GM12878 (cell line): Measurements from ENCODE around the gene DNAH9.

ENCODE experiments used
- ATF7 ChIP-seq: fragments of 450-650 bp; IDR thresholded peaks from 2 replicates; pipeline ENCODE4 v1.6.1; 2016; ENCODE audit warnings: low read depth, mild to moderate bottlenecking
- CEBPB ChIP-seq, 2 experiments: fragments of 150-350 bp in 1 of 2; IDR thresholded peaks; 2 replicates each; pipeline ENCODE4 v1.6.1; 2012 to 2014; ENCODE audit warnings: low read depth in 2 of 2, low read length in 2 of 2, borderline replicate concordance in 1 of 2, inconsistent platforms in 1 of 2
- CHD1 ChIP-seq: IDR thresholded peaks from 2 replicates; pipeline ENCODE4 v1.6.1; 2012; ENCODE audit warnings: low read depth, low read length, improper control_type of control experiment
- EP300 ChIP-seq, 2 experiments: fragments of 150-350 bp in 1 of 2; IDR thresholded peaks; 2 replicates each; pipeline ENCODE4 v1.6.1; 2011 to 2012; ENCODE audit warnings: low read depth in 2 of 2, low read length in 2 of 2, borderline replicate concordance in 1 of 2, improper control_type of control experiment in 1 of 2, inconsistent platforms in 1 of 2; ENCODE audit not compliant: control insufficient read depth in 1 of 2
- POLR2AphosphoS5 ChIP-seq: IDR thresholded peaks from 2 replicates; pipeline ENCODE4 v1.6.1; 2011; ENCODE audit warnings: mild to moderate bottlenecking, low read length, inconsistent platforms
- RAD21 ChIP-seq: IDR thresholded peaks from 2 replicates; pipeline ENCODE4 v1.6.1; 2011; ENCODE audit warnings: mild to moderate bottlenecking, low read depth, low read length, moderate library complexity; ENCODE audit not compliant: insufficient read depth
- RFX5 ChIP-seq: IDR thresholded peaks from 2 replicates; pipeline ENCODE4 v1.6.1; 2011; ENCODE audit warnings: low read depth, low read length, improper control_type of control experiment
- SUZ12 ChIP-seq: fragments of 200-600 bp; sonication (generic); IDR thresholded peaks from one replicate; pipeline ENCODE4 v1.6.1; 2018; ENCODE audit warnings: antibody characterized with exemption, mild to moderate bottlenecking; ENCODE audit not compliant: unreplicated experiment
- TAF1 ChIP-seq: IDR thresholded peaks from 2 replicates; pipeline ENCODE4 v1.6.1; 2011; ENCODE audit warnings: mild to moderate bottlenecking, low read depth, low read length, borderline replicate concordance
- TCF3 ChIP-seq: IDR thresholded peaks from 2 replicates; pipeline ENCODE4 v1.6.1; 2012; ENCODE audit warnings: low read depth, mild to moderate bottlenecking, low read length, borderline replicate concordance; ENCODE audit not compliant: insufficient read depth
- USF2 ChIP-seq: IDR thresholded peaks from 2 replicates; pipeline ENCODE4 v1.6.1; 2011; ENCODE audit warnings: low read depth, low read length, improper control_type of control experiment, borderline replicate concordance
- ZBTB40 ChIP-seq: fragments of 450-650 bp; IDR thresholded peaks from 2 replicates; pipeline ENCODE4 v1.6.1; 2016; ENCODE audit warnings: mild to moderate bottlenecking, moderate library complexity, borderline replicate concordance
- TF ChIP-seq, protein P1 (sequence below): fragments of 450-650 bp; conservative IDR thresholded peaks from 2 replicates; pipeline ENCODE4 v1.6.1; 2017; ENCODE audit warnings: mild to moderate bottlenecking, moderate library complexity
- TF ChIP-seq, protein P2 (sequence below), 3 experiments: IDR thresholded peaks in 2 of 3; conservative IDR thresholded peaks in 1 of 3; 2 replicates each; pipeline ENCODE4 v1.5.1; 2011; ENCODE audit warnings: low read depth in 3 of 3, low read length in 3 of 3, mild to moderate bottlenecking in 3 of 3, control low read depth in 2 of 3, moderate library complexity in 2 of 3, inconsistent platforms in 1 of 3, mixed read lengths in 1 of 3; ENCODE audit not compliant: control insufficient read depth in 2 of 3, insufficient read depth in 1 of 3; ENCODE audit errors: extremely low read depth in 1 of 3

DNA sequence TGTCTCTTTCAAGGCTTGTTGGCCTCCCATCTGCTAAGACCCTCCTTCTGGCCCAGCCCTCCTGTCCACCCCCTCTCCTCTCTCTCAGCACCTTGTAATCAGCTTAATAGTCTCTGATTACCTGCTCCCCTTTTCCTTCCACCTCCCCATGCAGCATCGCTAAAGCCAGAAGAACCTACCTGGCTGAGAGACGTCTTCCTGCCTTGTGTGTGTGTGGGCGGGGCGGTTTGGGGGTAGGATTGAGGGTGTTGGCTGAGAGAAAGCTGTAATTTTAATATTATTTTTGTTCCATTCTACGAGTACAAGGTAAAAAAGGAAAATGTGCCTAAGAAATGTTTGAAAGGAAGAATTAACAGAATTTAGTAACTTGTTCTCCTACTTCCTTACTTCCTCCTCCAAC is 3.4 kb downstream of the DNAH9 start:
- TF ChIP-seq, protein P1, sequence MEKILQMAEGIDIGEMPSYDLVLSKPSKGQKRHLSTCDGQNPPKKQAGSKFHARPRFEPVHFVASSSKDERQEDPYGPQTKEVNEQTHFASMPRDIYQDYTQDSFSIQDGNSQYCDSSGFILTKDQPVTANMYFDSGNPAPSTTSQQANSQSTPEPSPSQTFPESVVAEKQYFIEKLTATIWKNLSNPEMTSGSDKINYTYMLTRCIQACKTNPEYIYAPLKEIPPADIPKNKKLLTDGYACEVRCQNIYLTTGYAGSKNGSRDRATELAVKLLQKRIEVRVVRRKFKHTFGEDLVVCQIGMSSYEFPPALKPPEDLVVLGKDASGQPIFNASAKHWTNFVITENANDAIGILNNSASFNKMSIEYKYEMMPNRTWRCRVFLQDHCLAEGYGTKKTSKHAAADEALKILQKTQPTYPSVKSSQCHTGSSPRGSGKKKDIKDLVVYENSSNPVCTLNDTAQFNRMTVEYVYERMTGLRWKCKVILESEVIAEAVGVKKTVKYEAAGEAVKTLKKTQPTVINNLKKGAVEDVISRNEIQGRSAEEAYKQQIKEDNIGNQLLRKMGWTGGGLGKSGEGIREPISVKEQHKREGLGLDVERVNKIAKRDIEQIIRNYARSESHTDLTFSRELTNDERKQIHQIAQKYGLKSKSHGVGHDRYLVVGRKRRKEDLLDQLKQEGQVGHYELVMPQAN, result no peak
- TF ChIP-seq SUZ12 (no peak), CHD1 (no peak), RAD21 (no peak), USF2 (no peak), POLR2AphosphoS5 (no peak), EP300 (IDR thresholded peaks at IDR 0.05; ENCODE audit: borderline replicate concordance in 1 of 2, control insufficient read depth in 1 of 2, low read depth in 2 of 2, low read length in 2 of 2) (no peak), CEBPB (IDR thresholded peaks at IDR 0.05; ENCODE audit: borderline replicate concordance in 1 of 2, low read depth in 2 of 2, low read length in 2 of 2) (no peak), ZBTB40 (no peak), ATF7 (no peak), RFX5 (no peak), TCF3 (no peak), TAF1 (no peak)
- TF ChIP-seq, protein P2, sequence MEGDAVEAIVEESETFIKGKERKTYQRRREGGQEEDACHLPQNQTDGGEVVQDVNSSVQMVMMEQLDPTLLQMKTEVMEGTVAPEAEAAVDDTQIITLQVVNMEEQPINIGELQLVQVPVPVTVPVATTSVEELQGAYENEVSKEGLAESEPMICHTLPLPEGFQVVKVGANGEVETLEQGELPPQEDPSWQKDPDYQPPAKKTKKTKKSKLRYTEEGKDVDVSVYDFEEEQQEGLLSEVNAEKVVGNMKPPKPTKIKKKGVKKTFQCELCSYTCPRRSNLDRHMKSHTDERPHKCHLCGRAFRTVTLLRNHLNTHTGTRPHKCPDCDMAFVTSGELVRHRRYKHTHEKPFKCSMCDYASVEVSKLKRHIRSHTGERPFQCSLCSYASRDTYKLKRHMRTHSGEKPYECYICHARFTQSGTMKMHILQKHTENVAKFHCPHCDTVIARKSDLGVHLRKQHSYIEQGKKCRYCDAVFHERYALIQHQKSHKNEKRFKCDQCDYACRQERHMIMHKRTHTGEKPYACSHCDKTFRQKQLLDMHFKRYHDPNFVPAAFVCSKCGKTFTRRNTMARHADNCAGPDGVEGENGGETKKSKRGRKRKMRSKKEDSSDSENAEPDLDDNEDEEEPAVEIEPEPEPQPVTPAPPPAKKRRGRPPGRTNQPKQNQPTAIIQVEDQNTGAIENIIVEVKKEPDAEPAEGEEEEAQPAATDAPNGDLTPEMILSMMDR (IDR thresholded peaks at IDR 0.05 in 2 of 3, conservative IDR thresholded peaks at IDR 0.05 in 1 of 3; ENCODE audit: control insufficient read depth in 2 of 3, extremely low read depth in 1 of 3, insufficient read depth in 1 of 3, low read depth in 3 of 3, low read length in 3 of 3), result no peak
